GM21423 (cell line): ENCODE data around the gene GJD3.

Source experiments
- ATAC-seq: cut with Tn5 transposase; IDR thresholded peaks from one replicate; pipeline ENCODE4 v1.9.1; 2021; ENCODE audit warnings: mild to moderate bottlenecking, moderate library complexity; ENCODE audit not compliant: unreplicated experiment

Gene GJD3

DNA sequence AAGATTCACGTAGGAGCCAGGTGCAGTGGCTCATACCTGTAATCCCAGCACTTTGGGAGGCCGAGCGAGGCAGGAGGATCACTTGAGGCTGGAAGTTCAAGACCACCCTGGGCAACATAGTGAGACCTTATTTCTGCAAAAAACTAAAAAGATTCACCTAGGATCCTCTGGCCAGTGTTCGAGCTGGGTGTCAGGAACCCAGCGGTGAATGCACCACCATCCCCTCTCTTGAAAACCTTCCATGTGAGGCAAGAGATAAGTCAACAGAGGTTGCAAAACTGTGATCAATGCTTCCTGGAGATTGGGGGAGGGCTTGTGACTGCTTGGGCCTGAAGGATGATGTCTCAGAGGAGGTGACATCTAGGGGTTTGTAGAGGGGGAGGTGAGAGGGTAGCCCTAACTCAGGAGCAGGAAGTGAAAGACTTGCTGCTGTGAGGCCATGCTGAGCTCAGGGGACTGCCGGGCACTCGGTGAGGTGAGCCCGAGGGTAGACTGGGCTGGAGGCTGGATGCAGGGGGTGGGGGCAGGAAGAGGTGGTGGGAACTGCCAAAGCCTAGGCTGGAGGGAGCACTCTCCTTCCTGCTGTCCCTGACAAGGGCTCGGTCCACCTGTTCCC, 11.7 kb downstream of the GJD3 start:
- ATAC-seq = no peak

DNA sequence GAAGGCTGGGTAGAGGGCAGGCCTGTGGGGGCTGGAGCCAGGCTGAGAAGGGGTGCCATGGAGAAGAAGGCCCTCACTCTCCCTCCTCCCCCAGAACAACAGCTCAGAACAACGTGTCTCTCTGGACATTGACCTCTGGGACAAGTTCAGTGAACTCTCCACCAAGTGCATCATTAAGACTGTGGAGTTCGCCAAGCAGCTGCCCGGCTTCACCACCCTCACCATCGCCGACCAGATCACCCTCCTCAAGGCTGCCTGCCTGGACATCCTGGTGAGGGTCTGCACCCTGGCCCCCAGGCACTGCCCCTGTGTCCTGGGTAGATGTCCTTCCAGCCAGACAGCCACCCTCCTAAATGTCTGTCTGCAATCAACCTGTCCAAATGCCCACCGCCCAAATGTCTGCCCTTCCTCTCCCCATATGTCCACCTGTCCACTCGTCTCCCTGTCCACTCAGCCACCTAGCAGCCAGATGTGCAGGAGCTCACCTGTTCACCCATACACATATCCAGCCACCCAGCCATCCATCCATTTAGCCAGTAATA, 12.2 kb downstream of the GJD3 start:
- ATAC-seq = no peak

DNA sequence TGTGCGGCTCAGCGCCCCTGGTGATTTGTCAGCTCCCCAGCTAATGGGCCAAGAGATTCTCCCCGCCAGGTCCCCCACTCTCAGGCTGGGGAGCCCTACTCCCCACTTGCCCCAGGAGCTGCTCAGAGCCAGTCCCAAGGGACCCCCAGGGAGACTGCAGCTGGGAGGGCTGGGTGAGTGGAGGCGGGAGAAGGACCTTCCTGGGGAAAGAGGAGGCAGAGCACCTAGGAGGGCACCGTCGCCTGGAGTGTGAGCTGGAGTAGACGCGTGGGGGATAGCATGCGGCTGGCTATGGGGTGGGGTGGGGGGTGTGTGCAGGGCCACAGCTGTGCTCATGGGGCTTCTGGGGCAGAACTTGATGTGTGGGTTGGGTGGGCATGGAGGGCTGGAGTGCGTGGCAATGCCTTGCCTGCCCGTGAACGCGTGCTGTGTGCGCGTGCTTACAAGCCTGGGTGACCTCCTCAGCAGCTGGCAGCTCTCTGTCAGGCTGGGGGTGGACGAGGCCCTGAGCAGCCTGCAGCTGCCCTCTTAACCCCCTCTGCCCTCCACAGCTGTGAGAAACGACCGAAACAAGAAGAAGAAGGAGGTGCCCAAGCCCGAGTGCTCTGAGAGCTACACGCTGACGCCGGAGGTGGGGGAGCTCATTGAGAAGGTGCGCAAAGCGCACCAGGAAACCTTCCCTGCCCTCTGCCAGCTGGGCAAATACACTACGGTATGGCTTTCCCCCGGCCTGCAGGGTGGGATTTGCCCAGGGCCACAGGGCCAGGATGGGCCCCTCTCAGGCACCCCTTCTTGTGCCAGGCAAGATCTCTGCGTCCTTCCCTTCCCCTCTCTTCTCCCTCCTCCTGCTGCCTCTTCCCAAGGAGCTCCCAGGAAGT, 12.9 kb downstream of the GJD3 start:
- ATAC-seq = no peak

DNA sequence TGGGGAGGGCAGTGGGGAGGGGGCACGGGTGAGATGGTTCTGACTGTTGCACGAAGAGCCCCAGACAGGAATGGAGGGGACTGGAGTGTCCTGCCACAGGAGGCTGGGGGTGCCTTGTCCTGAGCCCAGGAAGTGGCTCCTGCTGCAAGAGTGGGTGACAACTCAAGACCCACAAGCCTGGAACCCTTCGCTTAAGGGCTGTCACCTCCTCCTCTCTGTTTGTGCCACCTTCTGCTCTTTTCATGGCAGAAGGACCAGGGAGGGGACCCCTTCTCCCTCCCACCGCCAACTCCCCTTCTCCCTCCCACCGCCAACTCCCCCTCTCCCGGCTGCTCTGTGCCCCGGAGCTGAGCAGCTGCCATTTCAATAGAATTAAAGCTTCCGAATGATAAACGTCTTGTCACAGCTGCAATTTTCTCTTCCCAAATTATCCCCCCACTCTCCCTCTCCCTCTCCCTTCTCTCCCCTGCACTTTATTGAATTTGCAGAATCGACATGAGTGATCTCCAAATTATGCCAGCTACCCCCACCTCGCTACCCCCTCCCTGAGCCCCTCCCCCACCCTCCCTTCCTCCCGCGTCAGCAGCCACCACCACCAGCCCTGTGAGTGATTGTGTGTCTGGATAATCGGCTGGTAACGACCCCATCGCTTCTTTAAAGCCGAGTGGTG, 13.7 kb downstream of the GJD3 start:
- ATAC-seq = no peak

DNA sequence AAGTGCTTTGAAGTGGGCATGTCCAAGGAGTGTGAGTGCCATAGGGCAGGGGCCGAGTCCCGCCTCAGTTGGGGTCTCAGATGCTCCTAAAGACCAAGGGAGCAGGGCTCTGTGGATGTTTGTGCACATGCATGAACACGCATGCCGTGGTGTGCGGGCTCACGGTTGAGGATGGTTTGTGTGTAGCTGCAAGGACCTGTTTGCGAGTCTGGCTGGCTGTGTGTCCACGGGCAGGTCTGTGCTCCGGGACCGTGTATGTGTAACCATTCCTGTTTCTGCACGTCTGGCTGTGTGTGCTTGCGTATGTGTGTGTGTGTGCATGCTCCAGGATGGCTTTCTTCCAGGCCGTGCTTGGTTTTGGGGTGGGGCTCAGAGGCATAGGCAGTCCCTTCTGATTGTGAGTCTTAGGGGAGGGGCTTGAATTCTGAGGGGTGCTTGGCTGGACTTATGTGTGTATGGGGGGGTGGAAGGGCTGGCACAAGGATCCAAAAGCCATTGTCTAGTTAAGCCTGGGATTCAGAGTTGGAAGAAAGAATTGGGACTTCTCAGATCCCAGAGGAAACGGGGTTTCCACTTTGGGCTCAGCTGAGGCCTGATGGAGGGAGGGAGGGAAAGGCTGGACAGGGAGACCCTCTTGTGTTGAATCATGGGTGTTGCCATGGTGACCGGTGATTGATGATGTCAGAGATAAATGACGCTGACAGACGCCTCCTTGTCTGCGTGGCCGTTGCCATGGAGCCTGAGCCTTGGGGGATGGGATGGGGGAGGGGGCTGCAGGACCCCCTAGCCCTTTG, 14.4 kb downstream of the GJD3 start:
- ATAC-seq = no peak

DNA sequence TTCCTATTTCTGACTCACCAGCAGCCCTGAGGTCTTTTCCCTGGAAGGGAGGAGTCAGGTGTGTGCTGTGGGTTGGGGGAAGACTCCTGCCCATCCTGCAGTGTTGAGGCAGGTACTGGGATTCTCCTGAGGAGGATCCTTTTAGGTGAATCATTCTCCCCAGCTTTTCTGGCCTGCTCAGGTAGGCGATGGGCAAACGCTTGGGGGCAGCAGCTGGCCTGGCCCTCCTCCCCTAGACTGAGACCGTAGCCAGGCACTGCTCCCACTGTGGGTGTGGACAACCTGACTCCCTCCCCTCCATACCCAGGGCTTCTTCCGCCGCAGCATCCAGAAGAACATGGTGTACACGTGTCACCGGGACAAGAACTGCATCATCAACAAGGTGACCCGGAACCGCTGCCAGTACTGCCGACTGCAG, 15.1 kb downstream of the GJD3 start:
- no peak for ATAC-seq

DNA sequence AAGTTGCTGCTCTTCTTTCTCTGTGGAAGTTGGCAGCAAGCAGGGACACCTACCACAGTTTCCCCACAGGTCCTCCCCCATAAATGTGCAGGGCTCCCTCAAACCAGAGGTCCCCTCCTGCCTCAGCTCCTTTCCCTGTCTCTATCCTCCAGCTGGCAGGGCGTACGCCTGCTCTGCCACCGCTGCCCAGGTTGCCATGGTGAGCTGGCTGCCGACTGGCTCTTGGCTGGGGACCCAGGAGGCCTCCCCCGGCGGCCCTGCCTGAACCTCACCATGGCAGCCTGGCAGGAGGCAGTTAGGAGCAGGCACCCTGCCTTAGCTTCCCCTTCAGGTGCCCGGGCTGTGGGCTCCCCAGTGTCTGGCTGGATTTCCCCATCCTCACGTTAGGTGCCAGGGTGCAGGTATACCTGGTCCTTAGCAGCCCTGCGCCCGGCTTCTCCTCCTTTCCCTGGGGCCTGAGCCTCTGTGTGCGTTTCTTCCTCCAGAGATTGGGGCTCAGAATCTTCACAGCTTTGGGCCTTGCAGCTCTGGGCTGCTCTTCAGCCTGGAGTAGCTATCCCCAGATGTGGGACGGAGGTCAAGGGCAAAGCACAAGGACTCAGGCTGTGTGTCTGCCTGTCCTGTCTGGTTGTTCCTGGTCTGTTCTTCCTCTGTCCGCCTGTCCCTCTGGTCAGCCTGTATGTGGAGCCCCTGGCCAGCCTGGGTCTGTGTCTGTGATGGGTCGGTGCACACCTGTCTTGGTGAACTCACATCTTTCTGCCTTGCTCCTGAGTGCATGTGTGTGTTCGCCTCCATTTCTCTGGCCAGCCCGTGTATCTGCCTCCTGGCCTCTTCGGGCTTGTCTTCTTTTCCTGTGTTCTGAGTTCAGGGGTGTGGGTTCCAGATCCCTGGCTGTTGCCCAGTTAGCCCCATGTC, 15.7 kb downstream of the GJD3 start:
- no peak for ATAC-seq

DNA sequence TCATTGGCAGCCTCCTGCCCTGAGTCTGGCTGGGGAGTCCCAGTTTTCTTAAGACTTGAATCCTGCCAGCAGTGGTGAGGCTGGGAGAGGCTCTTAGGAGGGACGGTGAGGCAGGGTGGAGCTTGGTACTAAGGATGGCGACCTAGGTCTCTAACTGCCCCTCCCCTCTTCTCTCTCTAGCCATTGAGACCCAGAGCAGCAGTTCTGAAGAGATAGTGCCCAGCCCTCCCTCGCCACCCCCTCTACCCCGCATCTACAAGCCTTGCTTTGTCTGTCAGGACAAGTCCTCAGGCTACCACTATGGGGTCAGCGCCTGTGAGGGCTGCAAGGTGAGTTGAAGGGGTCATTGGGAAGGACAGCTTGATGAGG, 16.4 kb downstream of the GJD3 start:
- ATAC-seq = no peak

DNA sequence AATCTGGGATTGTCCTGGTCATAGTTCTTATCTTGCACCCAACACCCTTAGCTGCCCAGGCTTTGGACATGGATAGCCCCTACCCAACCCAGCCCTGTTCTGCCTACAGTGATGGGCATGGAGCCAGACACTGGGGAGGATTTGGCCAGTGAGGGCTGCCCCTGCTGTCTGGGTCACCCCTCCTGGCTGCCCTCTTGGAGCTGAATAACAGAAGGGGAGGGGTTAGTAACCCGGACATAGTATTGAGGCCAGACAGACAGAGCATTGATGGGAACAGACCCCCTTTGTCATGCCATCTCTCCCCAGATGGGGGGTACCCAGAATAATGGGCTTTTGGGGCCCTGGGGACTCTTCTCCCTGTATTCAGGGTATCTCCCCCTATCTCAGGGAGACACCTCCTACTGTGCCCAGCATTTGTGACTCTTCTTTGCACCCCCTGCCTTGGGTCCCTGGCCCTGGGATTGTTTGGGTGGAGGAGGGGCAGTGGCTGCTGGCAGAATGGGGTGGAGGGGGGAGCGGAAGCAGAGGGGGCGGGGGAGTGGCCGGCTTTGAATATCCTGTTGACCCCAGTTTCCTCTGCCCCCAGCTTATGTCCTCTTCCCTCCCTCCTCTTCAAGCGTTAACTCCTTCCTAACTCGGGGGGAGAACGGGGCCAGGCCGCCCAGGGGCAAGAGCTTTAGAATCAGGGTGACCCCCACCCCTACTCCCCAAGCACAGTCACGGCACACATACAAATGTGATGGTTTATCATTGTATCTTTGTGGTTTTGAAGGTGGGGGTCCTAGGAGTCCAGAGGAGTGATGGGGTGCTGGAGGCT, 17.0 kb downstream of the GJD3 start:
- ATAC-seq = no peak

DNA sequence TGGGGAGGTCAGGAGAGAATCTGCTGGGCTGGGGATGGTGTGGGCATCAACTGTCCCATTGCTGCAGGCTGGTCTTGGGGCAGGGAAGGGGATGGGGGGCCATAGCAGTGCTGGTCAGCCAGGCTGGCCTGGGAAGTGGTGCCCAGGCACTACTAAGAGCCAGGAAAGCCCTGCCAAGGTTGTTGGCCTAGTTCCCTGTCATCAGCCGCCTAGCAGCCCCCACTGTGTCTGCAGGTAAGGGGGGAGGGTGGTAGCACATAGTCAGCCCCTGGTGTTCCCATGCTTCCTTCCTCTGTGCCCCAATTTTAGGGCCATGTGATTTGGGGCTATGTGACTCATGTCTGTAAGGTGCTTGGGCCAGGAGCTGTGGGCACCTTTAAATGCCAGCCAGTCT, 17.8 kb downstream of the GJD3 start:
- ATAC-seq = no peak

DNA sequence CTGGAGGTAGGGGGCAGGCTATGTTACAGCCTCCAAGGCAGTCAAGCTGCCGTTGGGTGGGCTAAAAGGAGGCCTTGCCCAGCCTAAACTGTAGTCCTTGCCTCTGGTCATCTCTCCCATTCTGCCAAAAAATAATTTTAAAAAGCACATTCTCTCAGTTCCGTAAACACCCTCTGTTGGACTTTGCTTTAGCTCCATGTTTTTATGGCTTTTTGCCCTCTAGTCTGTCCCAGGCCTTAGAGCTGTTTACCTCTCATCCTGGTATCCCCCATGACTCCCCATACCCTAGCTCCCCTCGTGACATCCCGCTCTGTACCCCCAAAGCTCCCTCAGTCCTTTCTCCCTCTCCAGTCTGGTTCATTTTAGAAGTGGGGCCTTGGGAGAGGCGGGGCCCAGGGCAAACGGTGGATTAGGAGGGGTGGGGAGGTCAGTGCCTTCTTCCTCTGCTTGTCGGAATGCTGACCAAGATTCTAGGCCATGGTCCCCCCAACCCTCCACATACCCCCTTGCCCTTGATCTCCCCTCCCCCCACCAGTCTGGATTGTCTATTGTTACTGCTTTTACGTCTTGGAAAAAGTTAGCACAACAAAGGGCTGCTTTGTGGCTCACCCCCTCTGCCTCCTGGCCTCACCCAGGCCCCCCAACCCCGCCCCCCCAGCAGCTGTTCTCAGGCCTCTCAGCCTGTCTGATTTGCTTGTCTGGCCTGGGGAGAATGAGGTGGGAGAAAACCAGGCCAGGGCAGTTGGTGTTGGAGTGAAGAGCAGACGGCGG, 18.4 kb downstream of the GJD3 start:
- ATAC-seq = no peak

DNA sequence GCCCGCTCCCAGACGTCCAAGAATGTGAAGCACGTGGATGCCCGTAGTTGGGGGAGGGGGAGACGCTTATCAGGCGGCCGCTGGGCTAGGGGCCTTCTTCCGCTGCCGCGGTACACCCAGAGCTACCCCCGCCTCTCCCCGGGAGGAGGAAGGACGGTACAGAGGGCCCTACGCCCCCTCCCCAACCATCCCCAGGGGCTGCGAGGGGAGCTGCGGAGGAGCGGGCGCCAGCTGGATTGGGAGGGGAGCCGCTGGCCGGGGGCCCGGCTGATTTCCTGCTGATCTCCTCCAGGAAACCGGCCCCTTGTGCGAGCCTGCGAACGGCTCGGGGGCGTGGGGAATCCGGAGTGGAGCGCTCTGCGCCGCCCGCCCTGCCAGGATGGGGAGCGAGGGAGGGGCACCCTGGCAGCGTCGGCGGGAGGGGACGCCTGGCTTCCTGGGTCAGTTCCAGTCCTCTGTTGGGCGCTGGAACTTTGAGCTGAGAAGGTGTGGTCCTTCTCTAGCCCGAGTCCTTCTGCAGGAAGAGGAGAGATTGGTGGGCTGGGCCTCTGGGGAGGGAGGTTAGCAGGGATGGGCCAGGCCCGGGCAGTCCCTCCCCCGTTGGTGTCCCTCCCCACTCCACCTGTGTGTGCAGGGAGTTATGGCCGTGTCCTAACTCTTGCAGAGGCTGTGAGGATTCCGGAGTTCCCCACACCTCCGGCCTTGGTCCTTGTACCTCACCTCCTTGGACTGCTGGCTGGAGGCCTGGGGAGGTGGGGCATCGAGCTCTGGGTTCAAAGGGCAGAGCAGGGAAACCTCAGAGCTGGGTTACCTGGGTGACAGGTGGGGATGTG, 19.2 kb downstream of the GJD3 start:
- ATAC-seq = no peak

DNA sequence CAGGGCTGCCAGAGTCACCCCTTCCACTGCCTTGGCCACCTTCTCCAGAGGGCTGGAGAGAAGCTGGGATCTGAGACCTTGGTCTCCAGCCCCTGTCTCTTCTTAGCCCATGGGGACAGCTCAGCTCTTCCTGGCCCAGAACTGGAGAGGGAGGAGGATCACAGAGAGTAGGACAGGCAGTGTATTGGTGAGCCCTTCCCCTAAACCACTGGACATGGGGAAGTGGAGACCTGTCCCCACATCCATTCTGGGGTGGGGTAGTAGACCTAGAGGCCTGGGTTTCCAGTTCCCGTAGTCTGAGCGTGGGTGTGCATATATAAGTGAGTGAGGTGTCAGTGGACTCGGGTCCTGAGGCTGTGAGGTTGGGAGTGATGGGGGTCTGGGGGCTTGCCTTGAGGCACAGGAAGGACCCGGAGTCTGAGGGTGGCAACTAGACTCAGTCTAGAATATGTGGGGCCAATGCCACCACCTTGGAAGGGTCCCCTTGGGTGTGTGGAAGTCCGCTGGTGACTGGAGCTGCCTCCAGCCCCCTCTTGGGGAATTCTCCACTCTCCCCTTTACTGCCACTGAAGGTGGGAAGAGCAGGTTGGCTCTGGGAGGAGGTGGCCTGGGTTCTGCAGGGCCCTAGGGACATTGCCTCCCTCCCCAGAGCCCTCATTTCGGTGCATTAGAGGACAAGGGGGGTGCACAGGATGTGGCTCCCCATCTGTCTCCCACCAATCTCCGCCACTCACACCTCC, 19.9 kb downstream of the GJD3 start:
- ATAC-seq = no peak

DNA sequence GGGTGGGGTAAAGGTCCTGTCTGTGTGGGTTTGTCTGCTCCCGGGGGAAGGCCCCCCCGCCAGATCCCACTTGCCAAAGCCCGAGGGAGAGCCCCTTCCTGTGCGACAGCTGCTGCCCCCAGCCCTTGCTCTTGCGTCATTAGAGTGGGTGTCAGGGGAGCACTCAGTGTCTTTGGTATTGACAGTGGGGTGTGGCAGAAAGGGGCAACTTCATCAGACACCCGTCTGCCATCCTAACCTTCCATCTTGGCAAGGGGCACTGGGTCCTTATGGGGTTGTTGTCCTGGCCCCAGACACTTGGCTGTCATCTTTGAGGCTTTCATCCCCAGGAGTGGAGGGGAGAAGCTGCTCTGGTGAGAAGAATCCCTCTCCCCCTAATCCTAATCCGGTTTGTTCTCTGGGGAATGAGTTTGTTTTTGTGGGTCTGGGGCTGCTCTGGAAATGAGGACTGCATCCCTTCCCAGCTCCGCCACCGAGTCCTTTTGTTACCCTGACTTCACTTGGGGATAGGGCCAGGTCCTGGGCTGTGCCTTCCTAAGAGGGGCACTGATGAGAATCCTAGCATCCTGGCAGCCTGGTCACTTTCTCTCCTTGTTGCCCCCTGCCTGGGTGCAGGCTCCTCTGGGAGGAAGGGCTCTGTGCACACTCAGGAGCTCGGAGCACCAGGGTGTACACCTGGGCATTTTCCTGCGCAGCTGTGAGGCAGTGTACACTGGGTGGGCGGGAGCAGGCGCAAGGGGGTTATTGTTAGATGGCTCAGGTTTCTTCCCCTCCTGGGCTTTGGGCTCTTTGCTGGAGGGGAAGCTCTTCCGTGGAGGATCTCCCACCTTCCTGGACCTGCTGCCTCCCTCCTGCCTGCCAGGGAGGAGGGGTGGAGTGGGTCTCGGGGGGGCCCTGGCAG, 21.1 kb downstream of the GJD3 start:
- ATAC-seq = no peak

DNA sequence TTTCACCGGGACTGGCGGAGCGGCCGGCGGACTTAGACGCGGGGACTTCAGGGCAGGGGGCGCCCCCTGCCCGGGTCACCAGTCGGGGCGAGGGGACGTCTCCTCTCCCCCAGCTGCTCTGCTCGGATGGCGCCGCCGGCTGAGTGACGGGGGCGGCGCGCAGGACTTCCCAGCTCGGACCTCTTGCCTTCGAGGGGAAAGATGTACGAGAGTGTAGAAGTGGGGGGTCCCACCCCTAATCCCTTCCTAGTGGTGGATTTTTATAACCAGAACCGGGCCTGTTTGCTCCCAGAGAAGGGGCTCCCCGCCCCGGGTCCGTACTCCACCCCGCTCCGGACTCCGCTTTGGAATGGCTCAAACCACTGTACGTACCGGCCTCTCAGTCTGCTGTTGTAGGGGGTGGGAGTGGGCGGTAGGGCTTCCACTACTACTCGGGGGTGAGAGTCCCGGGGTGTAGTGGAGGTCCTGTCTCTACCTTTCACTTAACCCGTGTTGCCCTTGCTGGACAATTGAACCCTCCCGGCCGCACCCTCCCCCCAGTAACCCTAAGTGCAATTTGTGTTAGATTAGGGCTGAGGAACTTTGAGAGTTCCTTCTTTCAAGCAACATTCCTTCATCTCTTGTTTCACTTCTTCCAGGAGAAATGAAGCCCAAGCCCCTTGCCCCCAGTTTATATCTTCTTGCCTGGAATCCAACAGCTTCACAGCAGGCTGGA, 21.9 kb downstream of the GJD3 start:
- ATAC-seq = no peak
